Activated B cell treated with CpG ODN at 0.5 μM for 24 hours (primary cell): ENCODE results near the gene CBFA2T3. TPM values are rescaled to one million over a fixed set of nuclear protein-coding genes. Genes with fewer than 3 reads are reported as not detected.
A peak's percentile ranks its signal among the peaks of the same experiment; 100 is the strongest.

Experiments used
- ATAC-seq: fragments of 200-7000 bp; cut with Tn5 transposase; one replicate; pipeline ENCODE4 v1.10.0; 2021; ENCODE audit warnings: low read depth, mild to moderate bottlenecking, moderate library complexity
- CTCF ChIA-PET: fragments of 350-600 bp; sonication (Branson Sonifier 250); formaldehyde crosslinking; loops from one replicate; lab custom pipeline; 2021; ENCODE audit warnings: antibody characterized with exemption; lab: Charles Lee
- POLR2A ChIA-PET: fragments of 350-600 bp; sonication (Branson Sonifier 250); formaldehyde crosslinking; loops from one replicate; lab custom pipeline; 2021; ENCODE audit warnings: antibody characterized with exemption; lab: Charles Lee
- DNase-seq: peaks from one replicate; pipeline ENCODE4 v3.0.0; 2022
- H3K27ac Mint-ChIP-seq: one replicate; pipeline ENCODE4 v1.8.0; 2020; ENCODE audit warnings: mixed read lengths
- H3K27me3 Mint-ChIP-seq: one replicate; pipeline ENCODE4 v1.8.0; 2021; ENCODE audit warnings: mixed read lengths
- H3K36me3 Mint-ChIP-seq: one replicate; pipeline ENCODE4 v1.8.0; 2021; ENCODE audit warnings: low read depth, mixed read lengths
- H3K4me1 Mint-ChIP-seq: one replicate; pipeline ENCODE4 v1.8.0; 2021; ENCODE audit warnings: mixed read lengths
- H3K4me3 Mint-ChIP-seq: one replicate; pipeline ENCODE4 v1.8.0; 2020; ENCODE audit warnings: mild to moderate bottlenecking, mixed read lengths
- H3K9me3 Mint-ChIP-seq: one replicate; pipeline ENCODE4 v1.8.0; 2020; ENCODE audit warnings: mixed read lengths
- CTCF ChIP-seq: fragments of 200-600 bp; IDR thresholded peaks from one replicate; pipeline ENCODE4 v1.8.0; 2022; ENCODE audit warnings: antibody characterized with exemption, mild to moderate bottlenecking
- intact Hi-C: fragments of 100-400 bp; cut with micrococcal nuclease; formaldehyde crosslinking; loops from one replicate; pipeline ENCODE4 v1.15.1; 2024
- total RNA-seq: library from RNA; stranded (reverse); gene quantifications from 2 replicates; pipeline ENCODE4 v1.2.3, GENCODE V29; 2022

Gene CBFA2T3
- total RNA-seq, 1 donor from 2014 or later, result 63.3 TPM

DNA sequence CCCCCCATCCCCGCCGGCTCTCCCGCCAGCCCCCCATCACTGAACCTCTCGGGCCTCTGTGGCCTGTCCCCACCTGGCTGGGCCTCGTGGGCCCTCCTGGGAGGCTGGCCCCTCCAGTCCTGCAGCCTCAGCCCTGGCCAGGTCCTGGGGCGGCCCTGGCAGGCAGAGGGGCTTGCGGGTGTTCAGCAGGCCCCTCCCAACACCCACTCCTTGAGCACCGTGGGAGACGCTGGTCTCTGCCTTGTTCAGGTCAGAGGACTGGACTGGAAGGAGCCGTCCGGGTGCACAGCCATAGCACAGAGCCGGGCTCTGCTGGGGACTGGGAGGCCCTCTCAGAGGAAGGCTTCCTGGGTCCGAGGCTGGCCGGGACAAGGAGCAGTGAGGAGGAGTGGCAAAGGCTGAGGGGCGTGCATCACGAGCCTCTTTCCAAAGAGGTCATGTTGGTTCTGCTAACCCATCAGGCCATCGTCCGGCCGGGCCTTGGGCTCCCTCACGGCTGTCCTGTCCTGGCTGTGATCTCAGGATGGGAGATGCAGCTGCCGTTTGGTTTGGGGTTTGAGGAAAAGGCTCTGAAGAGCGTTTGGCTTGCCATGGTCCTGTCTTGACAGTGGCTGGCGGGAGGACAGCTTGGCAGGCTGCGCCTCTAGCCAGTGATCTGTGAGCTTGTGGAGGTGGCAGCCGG, 104.2 kb downstream of the CBFA2T3 start:
- DNase-seq (no peak), ATAC-seq (no peak)
- Mint-ChIP-seq H3K36me3 (peaks cover 30% of the 10 kb centered on the region), H3K27me3 (peaks cover 14% of the 10 kb centered on the region), H3K4me3 (no peak overlapping the region), H3K9me3 (no peaks in the 10 kb centered on the region), H3K27ac (no peak overlapping the region), H3K4me1 (peaks cover 12% of the 10 kb centered on the region)
- ChIA-PET CTCF (no interaction called here), POLR2A (no interaction called here)
- intact Hi-C loops, result no loop called here
- TF ChIP-seq CTCF, result no peak

DNA sequence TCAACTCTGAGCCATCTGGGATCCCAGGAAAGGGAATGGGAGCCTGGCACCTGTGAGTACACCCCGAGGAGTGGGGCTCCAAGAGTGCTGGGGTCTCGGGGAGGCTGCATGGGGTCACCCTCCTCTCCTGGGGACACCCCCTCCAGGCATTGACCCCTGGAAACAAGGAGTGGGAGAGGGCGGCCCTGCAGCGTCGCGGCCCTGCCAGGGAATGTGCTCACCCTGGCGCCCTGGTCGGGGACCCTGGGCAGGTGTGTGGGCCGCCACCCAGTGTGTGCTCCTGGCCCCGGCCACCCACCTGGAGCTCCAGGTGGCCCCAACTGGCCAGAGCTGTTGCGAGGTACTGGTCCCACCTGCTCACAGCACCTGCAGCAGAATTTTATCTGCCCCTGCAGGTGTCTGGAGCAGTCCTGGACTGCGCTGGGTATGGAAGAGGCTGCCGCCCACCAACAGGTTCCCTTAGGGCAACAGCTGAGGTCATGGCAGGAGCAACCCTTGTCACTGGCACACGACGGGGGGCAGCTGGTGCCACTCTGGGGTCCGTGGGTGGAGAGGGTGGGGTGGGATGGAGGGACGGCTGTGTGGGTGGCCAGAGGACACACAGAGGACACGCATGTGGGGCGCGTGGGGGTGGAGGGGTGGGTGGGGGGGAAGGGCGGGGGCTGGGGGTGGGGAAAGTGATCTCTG, 105.1 kb downstream of the CBFA2T3 start:
- peaks cover 24% of the 10 kb centered on the region for H3K36me3 Mint-ChIP-seq
- CTCF ChIA-PET, result no interaction called here
- no peaks in the 10 kb centered on the region for H3K9me3 Mint-ChIP-seq
- no peak overlapping the region for H3K4me3 Mint-ChIP-seq
- peaks cover 14% of the 10 kb centered on the region for H3K4me1 Mint-ChIP-seq
- TF ChIP-seq CTCF, result no peak
- intact Hi-C loops, result no loop called here
- DNase-seq (no peak), ATAC-seq (no peak)
- peaks cover 14% of the 10 kb centered on the region for H3K27me3 Mint-ChIP-seq
- no peak overlapping the region for H3K27ac Mint-ChIP-seq
- POLR2A ChIA-PET, result interaction anchor here (0.6 to 0.9 kb wide), 2 partner anchors 119 to 299 kb away, joined by 3 to 4 read pairs; no protein-coding TSS in a partner anchor

DNA sequence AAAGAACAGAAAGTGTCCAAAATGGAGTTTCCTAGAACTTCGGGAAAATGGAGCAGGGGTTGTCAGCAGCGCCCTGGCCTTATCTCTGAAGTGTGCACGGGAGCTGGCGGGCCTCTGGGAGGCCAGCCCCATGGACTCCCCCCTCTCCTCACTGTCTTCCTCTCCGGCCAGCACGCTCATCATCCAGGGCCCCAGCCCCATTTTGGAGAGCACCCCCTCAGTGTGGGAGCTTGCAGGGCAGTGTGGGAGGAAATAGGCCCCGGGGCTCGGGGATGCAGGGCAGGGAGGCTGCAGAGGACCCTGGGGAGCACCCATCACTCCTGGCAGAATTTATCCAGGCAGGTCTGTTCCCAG, 105.7 kb downstream of the CBFA2T3 start:
- H3K4me1 Mint-ChIP-seq, result peaks cover 14% of the 10 kb centered on the region
- no peak for TF ChIP-seq CTCF
- DNase-seq (no peak), ATAC-seq (no peak)
- no peak overlapping the region for H3K27ac Mint-ChIP-seq
- intact Hi-C loops, result no loop called here
- H3K36me3 Mint-ChIP-seq, result peaks cover 20% of the 10 kb centered on the region
- H3K9me3 Mint-ChIP-seq, result no peaks in the 10 kb centered on the region
- ChIA-PET POLR2A (interaction anchor here (0.9 kb wide), 1 partner anchor 300 kb away, joined by 4 read pairs; no protein-coding TSS in a partner anchor), CTCF (no interaction called here)
- peaks cover 16% of the 10 kb centered on the region for H3K27me3 Mint-ChIP-seq
- peak overlapping the region; percentile 42 for H3K4me3 Mint-ChIP-seq

- Mint-ChIP-seq H3K9me3 (no peaks in the 10 kb centered on the region), H3K4me3 (peak overlapping the region; percentile 52), H3K4me1 (peaks cover 14% of the 10 kb centered on the region), H3K27ac (no peak overlapping the region), H3K27me3 (peaks cover 16% of the 10 kb centered on the region), H3K36me3 (peaks cover 15% of the 10 kb centered on the region)
- no peak for TF ChIP-seq CTCF
- ChIA-PET CTCF (no interaction called here), POLR2A (interaction anchor here (0.7 kb wide), 1 partner anchor 16 kb away, joined by 6 read pairs; no protein-coding TSS in a partner anchor)
- ATAC-seq, result peak; percentile 72
- intact Hi-C loops, result no loop called here
- DNase-seq, result no peak
Measured at GRCh38 chr16:88870608-88871348, 106.2 kb downstream of the CBFA2T3 start.

- DNase-seq (no peak), ATAC-seq (no peak)
- Mint-ChIP-seq H3K27ac (no peak overlapping the region), H3K9me3 (no peaks in the 10 kb centered on the region), H3K4me3 (no peak overlapping the region), H3K36me3 (peaks cover 4% of the 10 kb centered on the region), H3K4me1 (peaks cover 14% of the 10 kb centered on the region), H3K27me3 (peaks cover 16% of the 10 kb centered on the region)
- ChIA-PET CTCF (no interaction called here), POLR2A (no interaction called here)
- TF ChIP-seq CTCF, result no peak
- intact Hi-C loops, result no loop called here
Measured at GRCh38 chr16:88869673-88869980, 107.4 kb downstream of the CBFA2T3 start.
